GM19239 (cell line): ENCODE data around the gene RNF186.
"Not testable (repeated sequence)": the region's sequence is repeated elsewhere in the genome, so short reads cannot be mapped to it uniquely, and the experiment has no call there.

Source experiments
- DNase-seq: peaks from one replicate; pipeline ENCODE4 v3.0.0; 2011; ENCODE audit warnings: low spot score; ENCODE audit not compliant: insufficient read length
- FAIRE-seq: peaks from 2 replicates; lab custom pipeline; 2011; peaks lifted over from hg19 to GRCh38; lab: Jason Lieb, UNC

Gene RNF186

DNA sequence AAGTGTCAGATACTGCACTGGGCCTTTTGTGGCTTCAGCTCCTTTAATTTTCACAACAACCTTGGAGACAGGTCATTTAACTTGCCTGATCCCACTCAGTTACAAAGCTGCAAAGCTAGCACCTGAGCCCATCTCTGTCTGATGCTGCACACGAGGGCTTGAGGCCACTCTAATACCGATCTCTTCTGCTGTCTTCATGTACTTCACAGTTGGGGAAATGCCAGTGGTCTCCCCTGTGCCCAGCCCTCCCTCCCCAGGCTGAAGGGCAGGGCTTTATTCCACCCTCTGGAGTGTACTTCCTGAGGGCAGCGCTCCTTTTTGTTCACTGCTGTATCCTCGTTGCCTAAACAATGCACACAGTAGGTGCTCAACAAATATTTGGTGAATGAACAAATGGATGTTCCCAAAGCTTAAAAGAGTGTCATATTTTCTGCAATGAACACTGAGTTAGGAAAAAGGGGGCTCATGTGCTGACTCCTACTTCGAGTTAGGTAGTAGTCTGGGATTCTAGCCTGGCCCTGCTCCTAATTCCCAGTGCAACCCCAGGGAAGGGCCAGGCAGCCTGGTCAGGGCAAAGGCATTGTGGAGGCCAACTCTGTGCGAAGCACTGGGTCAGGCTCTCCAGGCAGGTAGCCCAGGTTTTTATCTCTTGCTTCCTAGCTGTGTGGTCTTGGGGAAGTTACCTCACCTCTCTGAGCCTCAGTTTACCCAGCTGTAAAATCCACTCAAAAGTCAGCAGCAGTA lies 16.4 kb downstream of the RNF186 start:
- no peak for DNase-seq
- peak; percentile 79 for FAIRE-seq

DNA sequence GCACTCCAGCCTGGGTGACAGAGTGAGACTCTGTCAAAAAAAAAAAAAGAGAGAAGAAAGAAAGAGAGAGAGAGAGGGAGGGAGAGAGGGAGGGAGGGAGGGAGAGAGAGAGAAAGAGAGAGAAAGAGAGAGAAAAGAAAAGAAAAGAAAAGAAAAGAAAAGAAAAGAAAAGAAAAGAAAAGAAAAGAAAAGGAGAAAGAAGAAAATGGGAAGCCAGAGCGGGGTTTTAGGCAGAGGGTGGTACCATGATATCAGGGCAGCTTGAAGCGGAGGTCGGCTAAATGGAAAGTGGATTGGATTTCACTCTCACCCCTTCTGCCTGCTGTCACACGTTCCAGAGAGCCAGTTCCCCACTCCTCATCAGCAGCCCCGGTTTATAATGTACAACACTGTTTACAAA lies 17.3 kb downstream of the RNF186 start:
- DNase-seq (no peak), FAIRE-seq (no peak)

DNA sequence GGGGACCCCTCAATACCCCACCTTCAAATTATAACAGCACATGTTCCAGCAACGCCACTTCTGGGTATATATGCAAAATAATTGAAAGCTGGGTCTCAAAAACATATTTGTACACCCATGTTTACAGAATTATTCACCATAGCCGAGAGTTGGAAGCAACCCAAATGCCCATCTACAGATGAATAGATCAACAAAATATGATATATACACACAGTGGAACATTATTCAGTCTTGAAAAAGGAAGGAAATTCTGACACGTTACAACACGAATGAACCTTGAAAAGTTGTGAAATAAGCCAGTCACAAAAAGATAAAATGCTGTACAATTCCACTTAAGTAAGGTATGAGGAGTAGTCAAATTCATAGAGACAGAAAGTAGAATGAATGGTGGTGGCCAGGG lies 20.5 kb downstream of the RNF186 start:
- DNase-seq (no peak), FAIRE-seq (peak; percentile 11)

DNA sequence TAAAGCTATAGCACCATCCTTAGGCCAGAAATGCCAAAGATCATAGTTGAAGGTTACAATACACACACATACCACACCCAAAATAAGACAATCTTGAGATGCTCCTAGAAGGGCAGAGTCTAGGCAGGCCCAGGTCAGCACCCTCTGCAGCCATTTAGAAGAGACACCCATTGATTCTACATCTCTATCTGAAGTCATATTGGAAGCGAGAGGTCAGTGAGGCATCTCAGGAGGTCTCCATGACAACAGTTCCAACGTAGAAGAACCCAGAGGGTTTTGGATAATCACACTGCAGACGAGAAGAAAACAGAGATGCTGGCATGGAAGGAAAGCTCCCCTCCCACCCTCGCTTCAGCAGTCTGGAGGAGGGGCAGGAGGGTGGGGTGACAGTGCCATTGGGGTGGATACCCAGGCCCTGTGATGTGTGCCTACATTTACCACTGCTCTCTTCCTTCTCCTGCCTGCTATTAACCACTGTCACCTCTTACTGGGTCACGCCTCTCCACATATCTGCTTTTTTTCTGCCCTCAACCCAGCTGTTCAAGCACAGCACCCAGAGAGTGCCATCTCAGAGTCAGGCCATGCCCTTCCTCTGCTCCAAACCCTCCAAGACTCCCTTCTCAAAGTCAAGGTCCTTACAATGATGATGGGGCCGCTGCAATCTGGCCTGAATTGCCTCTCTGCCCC lies 21.6 kb downstream of the RNF186 start:
- no peak for FAIRE-seq
- DNase-seq = no peak

DNA sequence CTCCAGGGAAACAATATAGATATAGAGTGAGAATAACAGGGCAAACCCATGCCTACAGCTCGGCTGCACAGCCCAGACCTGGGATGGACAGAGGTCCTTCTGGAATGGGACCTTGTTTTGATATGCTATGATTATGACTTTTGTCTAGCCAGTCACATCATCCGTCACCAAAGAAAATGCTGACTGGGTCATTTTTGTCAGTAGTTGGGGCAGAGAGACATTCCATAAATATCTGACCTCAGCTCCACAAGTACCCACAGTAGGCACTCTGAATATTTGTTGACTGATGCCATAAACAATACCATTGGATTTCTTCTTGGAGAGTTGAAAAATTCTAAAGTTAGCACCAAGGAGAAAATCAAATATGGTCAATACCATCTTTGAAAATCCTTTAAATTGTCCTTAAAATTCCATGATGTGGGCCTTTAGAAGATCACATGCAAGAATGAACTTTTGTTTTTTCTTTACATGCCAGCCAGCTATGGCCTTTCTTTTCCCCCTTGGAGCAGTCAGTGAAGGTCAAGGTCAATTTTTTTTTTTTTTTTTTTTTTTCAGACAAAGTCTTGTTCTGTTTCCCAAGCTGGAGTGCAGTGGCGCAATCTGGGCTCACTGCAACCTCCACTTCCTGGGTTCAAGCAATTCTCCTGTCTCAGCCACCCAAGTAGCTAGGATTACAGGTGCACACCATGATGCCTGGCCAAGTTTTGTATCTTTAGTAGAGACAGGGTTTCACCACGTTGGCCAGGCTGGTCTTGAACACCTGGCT lies 22.7 kb downstream of the RNF186 start:
- FAIRE-seq = no peak
- DNase-seq = no peak

DNA sequence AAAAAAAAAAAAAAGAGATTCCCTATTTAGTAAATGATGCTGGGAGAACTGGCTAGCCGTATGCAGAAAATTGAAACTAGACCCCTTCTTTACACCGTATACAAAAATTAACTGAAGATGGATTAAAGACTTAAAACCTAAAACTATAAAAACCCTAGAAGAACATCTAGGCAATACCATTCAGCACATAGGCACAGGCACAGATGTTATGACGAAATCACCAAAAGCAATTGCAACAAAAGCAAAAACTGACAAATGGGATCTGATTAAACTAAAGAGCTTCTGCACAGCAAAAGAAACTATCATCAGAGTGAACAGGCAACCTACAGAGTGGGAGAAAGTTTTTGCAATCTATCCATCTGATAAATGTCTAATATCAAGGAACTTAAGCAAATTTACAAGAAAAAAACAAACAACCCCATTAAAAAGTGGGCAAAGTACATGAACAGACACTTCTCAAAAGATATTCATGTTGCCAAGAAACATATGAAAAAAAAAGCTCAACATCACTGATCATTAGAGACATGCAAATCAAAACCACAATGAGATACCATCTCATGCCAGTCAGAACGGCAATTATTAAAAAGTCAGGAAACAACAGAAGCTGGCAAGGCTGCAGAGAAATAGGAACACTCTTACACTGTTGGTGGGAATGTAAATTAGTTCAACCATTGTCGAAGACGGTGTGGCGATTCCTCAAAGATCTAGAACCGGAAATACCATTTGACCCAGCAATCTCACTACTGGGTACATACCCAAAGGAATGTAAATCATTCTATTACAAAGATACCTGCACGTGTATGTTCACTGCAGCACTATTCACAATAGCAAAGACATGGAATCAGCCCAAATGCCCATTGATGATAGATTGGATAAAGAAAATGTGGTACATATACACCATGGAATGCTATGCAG lies 24.8 kb downstream of the RNF186 start:
- FAIRE-seq, DNase-seq: not testable (repeated sequence)

DNA sequence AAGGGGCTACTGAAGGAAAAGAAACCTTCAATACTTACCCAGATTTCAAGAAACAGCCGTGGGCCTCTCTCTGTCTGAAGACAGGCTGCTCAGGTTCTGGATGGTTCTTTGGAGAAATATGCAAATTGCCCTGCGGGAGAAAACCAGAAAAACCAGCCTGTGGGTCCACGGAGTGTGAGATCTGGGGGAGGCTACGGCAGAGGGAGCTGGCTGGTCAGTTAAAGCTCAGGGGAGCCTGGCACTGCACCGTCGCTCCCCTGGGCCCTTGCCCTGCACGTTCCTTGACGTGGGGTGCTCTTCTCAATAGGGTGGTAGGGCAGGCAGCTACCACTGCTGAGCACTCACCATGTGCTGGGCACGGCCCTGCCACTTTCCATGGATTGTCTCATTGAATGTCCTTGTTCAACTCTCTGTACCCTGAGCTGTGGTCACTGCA lies 28.1 kb downstream of the RNF186 start:
- DNase-seq = no peak
- no peak for FAIRE-seq

DNA sequence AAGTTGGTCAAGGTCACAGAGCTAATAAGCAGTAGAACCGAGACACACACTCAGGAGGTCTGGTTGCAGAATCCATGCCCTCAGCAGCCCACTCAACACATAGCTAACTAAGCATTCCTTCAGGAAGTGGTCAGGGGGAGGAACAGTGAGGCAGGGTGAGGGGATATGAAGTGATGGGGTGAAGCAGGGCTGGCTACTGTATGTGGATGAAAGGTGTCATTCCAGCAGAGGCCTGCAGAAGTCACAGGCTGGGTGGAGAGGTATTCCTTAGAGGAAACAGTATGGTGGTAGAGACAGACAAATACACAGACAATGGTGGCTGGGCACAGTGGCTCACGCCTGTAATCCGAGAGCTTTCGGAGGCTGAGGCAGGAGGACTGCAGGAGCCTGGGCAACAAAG lies 29.4 kb downstream of the RNF186 start:
- FAIRE-seq (no peak), DNase-seq (no peak)

DNA sequence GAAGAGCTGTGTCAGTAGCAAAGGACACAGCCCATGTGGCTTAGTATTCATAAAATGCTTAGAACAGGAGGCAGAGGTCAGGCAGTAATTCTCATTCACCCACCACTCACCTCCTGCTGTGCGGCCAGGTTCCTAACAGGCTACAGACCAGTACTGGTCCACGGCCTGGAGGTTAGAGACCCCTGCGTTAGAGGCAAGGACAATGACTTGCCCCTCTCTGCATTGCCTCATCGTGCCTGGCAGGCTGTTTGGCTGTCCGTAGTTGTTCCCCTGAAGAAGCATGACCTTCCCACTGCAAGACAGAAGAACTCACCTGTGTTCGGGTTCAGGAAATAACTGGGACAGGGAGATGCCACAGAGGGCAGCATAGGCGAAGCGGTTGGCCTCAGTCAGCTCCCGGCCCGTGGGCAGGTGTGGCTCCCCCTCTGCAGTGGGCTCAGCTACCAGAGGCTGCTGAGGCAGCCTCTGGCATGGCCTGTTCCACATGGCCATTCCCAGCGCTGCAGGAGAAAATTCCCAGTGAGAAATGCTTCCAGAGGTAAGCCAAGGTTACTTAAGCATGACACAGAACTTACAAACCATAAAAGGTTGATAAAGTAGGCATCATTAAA lies 34.7 kb downstream of the RNF186 start:
- no peak for DNase-seq
- FAIRE-seq = no peak

DNA sequence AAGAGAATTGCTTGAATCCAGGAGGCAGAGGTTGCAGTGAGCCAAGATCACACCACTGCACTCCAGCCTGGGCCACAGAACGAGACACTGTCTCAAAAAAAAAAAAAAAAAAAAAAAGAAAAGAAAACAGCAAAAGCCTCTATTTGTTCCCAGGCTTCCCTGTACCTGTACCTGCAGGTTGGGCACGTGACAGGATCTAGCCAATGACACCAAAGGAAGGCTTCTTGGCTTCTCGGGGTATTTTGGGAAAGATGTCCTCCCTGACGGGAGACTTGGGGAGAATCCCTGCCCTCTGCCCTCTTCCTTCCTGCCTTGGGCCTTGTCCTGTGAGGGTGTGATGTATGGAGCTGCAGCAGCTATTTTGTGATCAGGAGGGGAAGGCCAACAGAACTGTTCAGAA lies 38.1 kb downstream of the RNF186 start:
- no peak for DNase-seq
- FAIRE-seq = no peak

DNA sequence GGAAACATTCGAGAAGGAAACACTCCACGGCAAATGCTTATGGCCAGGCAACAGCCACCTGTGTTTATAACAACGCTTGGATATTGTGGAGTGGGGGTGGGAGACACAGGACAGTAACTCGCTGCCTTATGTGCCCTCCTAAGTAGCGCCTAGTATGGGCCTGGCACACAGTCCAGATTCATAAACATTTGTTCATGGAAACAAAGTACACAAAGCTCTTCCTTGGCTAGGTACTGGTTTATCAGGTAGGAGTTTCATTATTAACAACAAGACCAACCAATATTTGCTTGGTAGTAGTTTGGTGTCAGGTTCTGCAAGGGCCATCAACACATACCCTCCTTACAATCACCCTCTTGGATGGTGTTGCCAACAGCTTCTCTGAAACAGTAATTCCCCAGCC lies 38.8 kb downstream of the RNF186 start:
- FAIRE-seq (no peak), DNase-seq (no peak)

DNA sequence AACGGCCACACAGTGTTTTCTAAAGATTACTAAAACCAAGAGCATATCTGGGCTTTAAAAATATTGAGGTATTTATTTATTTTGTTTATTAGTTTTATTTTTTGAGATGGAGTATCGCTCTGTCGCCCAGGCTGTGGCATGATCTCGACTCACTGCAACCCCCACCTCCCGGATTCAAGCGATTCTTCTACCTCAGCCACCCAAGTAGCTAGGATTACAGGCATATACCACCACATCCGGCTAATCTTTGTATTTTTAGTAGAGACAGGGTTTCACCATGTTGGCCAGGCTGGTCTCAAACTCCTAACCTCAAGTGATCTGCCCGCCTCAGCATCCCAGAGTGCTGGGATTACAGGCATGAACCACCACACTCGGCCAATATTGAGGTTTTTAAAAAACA lies 39.3 kb downstream of the RNF186 start:
- no peak for FAIRE-seq
- no peak for DNase-seq

DNA sequence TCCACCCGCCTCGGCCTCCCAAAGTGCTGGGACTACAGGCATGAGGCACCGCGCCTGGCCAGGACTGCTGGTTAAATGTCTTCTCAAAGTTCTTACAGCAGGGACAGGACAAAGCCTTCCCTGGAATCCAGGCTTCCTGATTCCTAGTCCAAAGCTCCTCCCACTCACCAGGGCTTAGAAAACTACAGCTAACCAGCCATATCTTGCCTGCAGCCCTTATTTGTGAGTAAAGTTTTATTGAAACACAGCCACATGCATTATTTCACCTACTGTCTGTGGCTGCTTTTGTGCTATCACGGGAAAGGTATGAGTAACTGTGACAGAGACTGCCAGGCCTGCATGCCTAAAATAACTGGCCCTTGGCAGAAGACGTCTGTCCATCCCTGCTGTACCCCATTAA lies 39.8 kb downstream of the RNF186 start:
- FAIRE-seq (no peak), DNase-seq (no peak)

DNA sequence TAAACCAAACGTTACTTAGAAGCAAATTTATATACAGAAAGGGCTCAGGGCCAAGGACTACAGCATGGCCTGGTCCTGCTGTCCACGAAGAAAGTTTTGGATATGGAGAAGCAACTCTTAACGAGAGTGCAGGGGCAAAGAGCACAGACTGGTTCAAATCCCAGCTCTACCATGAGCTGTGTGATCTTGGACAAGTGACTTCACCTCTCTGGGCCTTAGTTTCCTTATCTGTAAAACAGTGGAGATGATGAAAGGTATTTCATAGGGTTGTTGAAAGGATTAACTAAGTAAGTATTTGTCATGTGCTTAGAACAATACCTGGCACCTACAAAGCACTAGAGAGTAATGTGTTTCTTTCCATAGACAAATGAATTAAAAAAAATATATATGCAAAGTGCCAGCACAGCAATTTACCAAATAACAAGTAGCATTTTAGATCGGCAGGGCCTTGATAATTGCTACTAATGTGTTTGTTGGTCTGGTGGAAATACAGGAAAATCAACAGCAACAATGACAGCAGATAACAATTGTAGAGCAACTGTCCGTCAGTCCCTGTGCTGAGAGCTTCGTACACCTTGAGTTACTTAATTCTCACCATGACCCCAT lies 40.8 kb downstream of the RNF186 start:
- DNase-seq = no peak
- no peak for FAIRE-seq

DNA sequence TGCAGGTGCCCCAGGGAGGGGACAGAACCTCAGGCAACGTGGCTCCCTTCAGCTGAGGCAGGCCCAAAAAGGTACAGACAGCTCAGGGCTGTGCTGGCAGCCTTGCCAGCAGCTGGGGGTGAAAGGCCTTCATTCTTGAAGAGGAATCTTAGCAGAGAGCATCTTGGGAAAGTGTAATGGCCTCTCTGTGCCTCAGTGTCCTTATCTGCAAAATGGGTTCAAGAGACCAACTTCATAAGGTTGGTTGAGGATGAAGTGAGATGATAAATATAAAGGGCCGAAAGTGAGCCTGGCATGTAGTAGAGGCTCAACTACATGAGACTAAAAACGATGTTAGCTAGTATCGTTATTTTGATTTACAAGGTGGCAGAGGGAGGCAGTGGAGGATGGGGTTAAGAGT lies 41.6 kb downstream of the RNF186 start:
- DNase-seq (no peak), FAIRE-seq (no peak)

DNA sequence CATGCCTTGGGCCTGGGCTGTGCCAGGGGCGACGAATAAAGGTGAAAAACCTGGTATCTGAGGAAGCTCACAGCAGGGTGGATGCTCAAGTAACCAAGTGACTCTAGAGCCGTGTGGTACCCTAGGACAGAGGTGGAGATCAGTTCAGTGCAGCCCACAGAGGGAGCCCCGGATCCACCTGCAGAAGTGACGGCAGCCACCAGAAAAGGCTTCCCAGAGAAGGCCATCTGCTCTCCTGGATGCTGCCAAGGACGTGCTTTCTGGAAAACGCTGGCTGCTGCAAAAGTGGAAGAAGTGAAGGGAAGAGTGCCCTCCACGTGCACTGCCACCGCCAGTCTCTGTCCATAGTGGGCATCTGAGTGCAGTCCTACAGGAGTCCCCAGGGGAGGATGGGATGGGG lies 43.0 kb downstream of the RNF186 start:
- FAIRE-seq = no peak
- no peak for DNase-seq

DNA sequence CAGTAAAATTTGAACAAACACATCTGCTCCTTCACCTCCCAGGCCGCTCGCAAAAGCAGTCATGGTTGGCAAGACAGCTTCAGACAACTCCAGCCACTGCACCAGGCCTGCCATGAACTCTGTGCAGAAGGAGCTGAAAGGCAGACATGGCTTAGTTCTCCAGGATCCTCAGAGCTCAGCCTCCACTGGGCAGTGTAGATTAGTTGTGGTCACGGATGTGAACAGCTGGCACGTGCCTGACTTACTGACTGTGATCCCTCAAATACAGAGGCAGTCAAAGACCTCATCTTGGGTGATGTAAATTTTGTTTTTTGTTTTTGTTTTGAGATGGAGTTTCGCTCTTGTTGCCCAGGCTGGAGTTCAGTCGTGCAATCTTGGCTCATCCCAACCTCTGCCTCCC lies 43.7 kb downstream of the RNF186 start:
- no peak for FAIRE-seq
- DNase-seq = no peak

DNA sequence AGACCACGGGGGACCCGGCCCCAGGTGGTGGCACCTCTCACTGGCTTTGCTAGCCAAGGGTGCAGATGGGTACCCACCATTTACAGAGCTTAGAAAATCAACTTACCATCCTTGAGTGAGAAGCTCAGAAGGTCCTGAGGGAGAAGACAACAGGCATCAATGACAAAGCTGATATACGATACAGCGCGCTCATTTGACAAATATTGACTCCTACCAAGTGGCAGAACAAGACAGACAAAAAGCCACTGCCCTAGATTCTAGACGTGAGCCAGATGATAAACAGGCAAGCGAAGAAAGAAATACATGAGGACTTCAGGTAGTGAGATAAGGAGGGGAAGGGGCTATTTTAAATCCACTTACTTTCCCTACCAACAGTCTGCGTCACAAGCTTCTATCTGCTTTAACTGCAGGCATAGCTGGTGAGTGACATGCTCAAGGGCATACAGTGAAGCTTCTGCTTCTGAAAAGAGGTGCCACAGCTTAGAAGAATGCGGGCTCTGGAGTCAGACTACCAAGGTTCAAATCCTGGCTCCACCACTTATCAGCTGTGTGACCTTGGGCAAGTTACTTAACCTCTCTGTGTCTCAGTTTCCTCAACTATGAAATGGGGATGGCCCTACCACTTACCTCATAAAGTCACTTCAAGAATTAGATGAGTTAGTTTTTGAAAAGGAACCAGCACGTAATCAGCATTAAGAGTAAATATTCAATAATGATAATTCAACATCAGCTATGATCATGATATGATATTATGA lies 44.5 kb downstream of the RNF186 start:
- no peak for FAIRE-seq
- no peak for DNase-seq
